Stimulated activated CD8-positive, alpha-beta memory T cell treated with anti-CD3 and anti-CD28 coated beads, Interleukin-2, amount 100 ng/mL, for 48 hours (primary cell): ENCODE data around the gene SLC38A10.

Experiments
- DNase-seq, 2 donors: peaks; one replicate each; pipeline ENCODE4 v3.0.0-alpha.2; 2020; ENCODE audit warnings: low read depth in 2 of 2

SLC38A10 gene

DNA sequence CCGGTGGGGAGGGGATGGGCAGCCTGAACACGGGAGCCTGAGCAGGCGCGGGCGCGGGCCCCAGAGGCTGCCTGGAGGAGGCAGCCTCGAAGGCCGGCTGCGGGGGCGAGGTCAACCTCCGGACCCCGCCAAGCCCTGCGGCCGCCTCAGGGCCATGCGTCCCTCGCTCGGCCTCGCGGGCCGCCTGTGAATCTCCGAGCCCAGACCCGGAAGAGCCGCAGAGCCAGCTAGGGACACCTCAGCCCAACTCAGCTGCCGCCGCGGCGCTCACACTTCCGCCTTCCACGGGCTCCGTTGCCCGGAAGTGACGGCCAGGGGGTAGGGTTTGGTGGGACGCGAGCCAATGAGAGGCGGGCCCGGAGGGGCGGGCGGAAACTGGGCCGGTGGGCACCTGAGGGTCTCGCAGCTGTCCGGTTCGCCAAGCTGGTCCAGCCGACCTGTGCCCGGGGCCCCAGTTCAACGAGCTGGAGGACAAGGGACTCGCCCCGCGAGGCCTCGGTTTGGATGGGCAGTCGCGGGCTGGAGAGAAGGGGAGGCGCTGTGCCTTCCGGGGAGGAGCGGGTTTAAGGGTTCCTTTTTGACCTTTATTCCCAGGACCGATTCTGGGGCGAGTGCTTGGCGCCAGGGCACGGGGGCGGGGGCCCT lies at the start of gene SLC38A10:
TSS of gene SLC38A10 (minus strand) at position 277 of the 645 bp plus-strand sequence. CDS start 386 bp downstream, outside the sequence.
- DNase-seq, result peak; percentile 86 to 91

DNA sequence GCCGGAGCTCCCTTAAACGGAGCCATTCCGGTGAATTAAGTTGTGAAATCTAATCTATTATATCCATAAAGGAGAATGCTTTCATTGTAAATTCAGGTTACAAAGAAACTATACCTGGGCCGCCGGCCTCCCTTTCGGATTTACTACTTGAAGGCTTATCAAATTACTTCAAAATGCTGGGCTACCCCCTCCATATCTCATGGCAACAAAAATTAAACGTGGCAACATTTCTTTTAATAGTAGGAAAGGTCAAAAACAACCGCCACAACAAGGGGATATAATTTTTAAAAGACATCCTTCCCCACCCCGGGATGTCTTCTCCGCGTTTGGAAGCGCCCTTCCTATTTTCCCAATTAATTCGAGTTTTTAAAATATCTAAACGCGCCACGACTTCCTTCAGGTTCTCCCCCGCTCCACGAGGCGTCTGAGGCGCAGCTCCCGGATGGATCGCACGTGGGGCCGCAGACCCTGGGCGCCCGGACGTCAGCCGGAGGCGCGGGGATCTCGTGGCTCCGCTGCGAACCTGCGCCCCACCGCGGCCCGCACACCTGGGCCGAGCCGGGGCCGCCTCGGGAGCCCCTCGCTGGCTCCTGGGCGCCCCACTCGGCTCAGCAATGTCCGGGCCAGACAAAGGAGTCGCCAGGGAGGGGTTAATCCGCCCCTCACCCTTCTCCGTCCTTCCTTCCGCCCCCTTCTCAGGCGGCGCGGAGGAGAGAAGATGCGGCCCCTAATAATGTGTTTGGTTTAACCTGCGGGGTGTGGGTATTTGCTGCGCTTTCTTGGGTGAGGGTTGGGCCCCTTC lies 47.4 kb upstream of the SLC38A10 start:
- DNase-seq, result no peak

DNA sequence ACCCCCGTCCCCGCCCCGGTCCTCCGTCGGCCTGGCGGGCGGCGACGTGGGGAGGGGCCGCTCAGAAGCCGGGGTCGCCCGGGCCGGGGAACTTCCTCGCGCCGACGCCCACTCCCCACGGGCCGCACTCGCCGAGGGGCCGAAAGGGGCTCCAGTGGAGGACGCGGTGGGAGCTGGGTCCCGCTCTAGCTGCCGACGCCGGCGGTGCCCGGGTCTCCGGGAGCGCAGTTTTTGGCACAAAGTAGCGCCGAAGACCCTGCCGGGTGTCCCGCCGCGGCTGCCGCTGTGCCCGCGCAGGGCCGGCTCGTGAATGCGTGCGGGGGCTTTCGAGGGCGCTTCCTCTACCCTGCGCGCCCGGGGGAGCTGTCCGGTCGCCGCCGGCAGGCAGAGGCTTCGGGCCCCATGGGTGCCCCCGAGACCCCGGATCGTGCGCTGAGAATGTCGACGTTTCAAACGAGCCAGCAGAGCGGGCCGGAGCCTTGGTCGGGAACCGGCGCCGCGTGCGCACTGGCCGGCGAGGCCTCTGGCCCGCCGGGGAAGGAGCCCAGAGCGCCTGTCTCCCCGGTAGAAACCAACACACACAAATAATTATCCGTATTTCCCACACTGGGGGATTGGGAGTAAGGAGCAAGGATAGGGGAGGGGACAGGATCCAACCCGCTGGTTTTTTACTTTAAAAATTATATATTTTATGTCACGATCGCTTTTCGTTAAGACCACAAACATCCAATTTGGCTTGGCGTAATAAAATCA lies 46.6 kb upstream of the SLC38A10 start:
- no peak for DNase-seq

DNA sequence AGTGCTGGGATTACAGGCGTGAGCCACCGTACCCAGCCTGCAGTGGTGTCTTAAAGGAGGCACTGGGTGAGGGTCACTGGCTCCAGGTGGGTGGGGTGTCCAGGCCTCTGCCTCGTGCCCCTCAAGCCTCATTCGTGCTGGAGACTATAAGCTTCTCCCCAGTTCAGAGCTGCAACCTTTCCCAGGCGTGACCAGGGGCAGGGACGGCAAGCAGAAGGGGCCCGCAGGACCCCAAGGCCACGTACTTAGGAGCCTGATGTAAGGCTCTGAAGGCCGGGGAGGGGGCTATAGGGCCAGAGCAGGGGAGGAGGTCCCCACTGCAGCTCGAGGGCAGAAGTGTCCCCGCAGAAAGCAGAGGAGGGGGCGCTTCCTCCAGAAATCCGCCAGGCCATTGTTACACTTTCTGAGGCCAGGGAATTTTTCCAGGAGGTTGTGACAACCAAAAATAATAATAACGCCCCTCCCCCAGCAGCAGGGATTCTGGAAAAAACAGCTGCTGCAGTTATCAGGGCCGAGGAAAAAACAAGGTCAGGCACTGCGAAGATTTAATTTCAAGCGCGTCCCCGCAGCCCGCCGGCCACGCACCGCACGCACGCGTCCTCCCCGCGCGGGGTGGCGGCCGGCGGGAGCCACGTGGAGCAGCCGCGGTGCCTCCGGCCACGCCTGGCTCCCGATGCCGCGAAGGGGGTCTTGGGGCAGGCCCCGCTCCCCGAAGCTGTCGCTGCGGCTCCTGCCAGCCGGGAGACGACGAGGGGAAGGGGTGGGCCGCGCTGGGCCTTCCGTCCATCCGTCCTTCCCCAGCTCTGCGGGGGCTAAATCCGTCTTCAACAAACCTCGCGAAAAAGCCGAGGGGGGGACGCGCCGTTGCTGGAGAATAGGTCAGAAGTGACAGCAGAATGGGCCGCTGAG lies 45.8 kb upstream of the SLC38A10 start:
- no peak for DNase-seq

DNA sequence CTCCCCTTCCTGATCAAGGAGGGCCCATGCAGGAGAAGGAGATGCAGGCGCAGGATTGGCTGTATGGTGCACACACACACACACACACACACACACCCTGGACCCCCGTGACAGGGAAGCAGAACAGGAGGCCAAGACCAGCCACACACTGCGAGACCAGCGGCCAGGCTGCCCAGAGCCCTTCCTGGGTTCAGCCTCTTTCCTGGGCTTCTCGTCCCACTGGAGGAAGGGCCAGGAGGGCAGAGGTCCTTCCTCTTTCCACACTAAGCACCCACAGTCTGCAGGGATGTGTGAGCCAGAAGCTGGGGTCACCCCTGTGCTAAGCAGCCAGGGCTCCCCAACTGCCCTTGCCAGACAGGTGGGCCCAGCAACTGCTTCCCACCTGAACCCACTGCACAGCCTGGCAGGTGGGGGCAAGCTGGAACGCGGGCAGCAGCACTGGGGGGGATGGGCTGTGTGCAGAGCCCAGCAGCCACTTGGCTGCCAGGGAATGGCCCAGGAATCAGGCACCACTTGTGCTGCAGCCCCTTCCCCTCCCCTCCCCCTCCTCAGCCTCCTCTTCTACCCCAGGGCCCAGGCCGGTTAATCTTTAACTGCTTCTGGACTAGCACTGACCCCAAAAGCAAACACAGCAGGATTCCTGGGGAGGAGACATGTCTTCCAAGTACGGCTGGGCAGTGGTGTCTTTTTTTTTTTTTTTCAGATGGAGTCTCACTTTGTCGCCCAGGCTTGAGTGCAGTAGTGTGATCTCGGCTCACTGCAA lies 44.6 kb upstream of the SLC38A10 start:
- DNase-seq, result no peak

DNA sequence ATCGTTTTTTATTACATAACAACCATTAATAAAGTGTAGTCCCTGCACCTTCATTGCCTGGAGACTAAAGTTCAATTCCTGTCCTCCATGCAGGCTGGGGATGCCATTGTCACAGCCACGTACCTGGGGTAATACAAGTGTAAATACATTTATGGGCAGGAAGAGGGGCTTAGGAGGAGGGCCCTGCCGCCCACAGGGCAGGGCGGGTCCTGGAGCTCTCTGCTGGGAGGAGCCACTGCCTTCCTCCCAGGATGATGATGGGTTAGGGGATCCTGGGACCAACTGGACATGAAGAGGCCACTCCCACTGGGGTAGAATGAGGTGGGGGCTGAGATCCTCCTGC lies 44.1 kb upstream of the SLC38A10 start:
- no peak for DNase-seq

DNA sequence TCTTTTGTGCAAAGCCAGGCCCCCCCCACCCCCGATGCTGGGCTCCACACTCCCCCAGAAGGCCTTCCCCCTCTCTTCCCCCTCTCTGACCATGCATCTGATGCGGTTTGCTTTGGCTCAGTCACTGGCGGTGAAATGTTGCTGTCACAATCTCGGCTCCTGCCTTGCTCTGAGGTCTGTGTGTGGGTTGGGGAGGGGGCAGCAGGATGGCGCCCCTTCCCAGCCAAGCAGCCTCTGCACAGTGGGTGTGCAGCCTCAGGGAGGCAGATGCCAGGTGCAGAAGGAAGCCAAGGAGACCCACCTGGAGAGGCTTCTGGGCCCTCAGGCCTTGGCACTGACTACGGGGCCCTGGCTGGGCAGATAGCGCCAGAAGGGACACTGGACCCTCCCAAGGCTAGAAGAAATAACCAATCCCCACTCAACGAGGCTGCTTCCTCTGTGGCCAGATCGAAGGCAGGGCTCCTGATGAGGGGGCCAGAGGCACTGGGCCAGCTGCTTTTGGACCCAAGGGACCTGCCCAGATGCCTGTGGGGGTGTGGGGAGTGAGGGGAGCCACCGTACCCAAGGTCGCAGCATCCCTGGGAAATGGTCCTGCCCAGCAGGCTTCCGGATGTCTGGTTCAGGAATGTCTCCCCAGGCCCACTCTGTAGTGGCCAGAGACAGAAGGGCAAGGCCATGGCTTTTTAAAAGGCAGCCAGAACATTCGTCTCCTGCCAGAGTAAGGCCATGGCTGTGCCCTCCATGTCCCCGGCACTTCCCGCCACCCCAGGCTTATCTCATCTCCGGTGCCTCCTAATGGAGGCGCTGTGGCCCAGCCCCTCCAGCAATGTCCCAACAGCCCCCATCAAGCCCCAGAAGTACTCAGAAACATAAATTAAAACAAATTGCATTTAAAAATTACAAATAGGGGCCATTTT lies 43.4 kb upstream of the SLC38A10 start:
- DNase-seq, result no peak

DNA sequence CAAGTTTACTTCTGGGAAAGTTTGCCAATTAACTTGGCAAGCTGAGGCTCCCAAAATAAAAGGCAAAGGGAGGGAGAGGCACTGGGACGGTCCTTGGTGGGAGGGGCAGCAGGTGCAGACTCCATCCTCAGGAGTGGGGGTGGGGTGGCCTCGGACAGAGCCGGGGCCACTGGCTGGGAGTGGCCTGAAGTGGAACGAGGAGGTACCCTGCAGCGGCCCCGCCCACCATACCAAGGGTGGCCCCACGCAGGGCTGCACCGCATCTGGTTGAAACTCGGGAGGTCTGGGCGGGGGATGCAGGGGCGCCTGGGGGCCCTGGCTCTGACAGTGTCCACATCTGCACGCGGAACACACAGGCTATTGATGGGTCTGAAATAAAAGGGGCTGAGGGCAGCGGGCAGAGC lies 42.4 kb upstream of the SLC38A10 start:
- DNase-seq, result no peak

DNA sequence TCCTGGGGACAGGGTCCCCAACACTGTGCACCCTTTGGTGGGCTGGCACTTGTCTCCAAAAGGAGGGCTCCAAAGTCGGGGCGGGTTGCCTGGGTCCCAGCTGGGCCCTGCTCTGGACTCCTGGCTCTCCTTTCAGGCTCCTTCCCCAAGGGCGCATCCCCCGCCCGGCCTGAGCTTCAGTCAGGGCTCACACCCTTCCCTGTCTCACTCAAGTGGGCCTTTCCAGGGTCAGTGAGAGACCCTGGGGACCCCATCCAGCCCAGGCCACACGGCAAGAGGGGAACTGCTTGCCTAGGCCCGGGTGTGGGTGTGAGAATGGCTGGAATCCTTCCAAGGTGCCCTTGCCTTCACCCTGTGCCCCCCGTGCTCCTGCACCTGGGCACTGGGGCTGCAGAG lies 41.8 kb upstream of the SLC38A10 start:
- DNase-seq, result no peak

DNA sequence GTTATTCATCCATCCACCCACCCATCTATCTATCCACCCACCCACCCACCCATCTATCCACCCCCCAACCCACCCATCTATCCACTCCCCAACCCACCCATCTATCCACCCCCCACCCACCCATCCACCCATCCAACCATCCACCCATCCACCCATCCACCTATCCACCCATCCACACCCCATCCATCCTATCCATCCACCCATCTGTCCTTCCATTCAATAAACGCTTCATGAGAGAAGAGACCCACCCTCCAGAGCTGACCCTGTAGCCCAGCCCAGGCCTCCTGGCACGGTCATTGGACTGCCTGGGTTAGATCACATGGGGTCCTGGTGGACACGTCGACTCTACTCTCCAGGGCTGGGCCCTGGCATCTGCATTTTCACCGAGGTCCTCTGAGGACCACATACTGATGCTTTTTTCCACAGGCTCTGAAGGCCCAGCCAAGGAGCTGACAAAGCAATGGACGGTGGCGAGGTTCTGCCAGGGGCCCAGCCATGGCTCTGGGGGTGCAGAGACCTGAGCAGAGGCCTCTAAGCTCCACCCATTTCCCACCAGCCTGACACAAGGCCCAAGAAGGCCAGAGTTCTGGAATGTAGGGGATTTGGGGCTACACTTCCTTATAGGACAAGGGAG lies 41.3 kb upstream of the SLC38A10 start:
- no peak for DNase-seq

DNA sequence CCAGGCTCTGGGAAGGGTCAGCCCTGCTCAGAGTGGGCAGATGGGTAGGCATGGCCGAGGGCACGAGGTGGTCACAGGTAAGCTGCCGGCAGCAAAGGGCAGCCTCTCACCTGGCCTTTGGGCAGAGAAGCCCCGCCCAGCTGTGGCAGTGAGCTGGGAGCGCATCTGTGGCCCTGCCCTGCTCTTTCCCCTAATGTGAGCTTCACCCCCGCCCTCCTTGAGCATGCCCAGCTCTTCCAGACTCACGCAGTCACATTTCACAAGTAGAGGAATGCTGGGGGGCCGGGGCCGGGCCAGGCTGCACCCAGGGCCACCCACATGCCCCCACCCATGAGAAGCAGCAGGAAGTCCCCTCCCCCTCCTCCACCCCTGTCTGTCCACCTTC lies 40.7 kb upstream of the SLC38A10 start:
- DNase-seq, result no peak

DNA sequence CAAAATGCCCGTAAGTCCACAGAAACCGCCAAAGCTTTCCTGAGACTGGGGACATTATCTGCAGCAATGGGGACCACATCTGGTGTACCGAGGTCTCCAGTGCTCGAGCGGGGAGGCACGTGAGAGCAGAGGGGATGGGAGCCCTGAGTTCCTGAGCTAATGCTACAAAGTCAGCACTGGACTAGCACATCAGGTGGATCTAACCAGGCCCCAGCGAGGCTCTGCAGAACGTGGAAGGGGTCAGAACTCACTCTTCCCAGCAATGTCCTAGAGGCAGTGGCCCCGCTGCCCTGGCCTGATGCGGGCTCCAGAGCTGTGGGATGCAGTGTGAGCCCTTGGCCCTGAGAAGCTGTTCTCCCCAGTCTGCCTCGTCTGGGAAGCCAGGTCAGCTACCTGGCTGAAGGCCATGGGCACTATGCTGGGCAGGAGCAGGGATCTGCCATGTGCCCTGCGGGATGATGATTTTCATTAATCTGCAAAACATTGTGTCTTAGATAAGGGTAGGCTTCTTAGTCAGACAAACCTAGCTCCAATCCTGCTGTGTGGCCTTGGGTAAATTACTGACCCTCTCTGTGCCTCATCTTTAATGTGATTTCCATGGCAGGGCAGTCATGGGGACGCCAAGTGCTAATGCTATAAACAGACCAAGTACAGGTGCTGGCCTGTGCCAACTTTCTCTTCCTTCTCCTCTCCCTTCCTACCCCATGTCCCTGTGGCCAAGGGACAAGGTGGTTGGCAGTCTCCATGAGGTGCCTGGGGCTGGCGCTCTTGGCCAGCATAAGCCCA lies 40.1 kb upstream of the SLC38A10 start:
- no peak for DNase-seq

DNA sequence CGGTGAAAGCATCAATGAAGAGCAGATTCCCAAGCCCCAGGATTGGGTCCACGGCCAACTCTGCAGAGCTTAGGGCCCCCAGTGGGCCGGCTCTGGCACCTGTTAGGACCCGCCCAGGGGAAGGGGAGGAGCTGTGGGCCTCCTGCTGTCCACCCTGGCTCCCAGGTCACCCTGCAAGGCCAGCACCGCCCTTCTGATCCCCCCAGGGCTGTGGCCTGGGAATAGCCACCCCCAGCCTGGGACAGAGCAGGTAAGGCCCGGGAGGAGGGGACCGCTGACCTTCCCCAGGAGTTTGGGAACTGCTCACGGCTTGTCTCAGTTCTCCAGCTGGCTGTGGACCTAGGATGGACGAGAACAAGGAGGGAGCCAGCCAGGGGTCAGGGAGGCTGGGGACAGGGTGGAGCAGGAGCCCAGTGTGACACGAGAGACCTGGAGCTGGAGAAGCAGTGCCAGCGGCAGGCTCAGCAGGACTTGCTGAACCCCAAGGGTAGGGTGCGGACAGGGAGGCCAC lies 39.3 kb upstream of the SLC38A10 start:
- no peak for DNase-seq

DNA sequence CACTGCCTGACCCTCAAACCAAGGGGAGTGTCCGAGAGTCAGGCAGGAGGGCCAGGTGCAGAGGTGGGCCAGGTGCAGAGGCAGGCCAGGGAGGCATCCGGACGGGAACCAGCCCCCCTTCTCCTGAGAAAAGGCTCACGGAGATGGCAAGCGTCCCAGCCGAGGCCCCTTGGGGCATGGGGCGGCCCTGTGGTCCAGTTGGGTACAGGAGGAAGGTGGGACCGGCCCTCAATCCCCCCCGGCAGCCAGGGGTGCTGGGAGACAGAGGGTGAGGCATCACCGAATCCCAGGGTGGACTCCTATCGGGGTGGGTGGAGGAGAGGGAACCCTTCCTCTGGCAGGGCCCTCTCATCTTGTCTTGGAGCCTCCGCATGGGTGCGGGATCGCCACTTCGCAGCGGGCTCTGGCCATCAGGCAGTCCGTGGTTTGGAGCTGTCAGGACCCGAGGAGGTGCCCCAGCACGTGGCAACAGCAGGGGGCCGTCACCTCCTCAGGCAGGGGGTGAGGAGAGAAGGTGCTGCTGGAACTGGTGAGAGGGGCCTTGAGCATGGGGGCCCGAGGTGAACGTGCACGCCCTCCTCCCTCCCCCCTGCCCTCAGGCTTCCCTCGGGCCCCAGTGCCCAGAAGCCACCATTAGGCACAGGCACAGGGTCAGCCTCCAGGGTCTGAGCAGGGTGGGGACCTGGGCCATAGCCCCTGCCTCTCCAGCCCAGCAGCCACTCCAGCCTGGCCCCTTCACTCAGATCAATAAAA lies 38.7 kb upstream of the SLC38A10 start:
- DNase-seq, result no peak

DNA sequence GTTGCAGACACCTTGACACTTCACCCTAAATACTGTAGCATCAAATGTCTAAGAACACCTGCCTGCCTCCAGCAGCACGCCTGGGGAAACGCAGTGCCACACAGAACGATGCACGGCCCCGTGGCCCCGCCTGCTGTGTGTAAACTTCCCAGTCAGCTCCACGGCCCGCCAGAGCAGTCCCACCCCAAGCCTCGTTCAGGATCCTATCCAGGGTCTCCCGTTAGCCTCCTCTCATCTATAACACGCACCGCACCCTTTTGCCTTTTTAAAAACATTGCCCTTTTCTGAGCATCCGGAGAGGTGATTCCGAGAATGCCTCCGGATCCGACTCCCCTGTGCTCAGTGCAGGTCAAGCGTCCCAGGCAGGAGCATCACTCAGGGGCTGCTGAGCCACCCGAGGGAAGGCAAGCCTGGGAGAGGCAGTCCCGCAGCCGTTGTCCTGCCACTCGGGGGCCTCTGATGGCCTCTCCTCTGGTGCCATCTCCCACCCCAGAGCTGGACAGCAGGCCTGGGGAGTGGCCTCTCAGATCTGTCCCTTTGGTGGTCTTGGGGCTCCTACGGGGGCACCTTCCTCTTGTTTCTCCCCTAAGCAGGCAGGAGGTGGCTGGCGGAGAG lies 37.9 kb upstream of the SLC38A10 start:
- no peak for DNase-seq

DNA sequence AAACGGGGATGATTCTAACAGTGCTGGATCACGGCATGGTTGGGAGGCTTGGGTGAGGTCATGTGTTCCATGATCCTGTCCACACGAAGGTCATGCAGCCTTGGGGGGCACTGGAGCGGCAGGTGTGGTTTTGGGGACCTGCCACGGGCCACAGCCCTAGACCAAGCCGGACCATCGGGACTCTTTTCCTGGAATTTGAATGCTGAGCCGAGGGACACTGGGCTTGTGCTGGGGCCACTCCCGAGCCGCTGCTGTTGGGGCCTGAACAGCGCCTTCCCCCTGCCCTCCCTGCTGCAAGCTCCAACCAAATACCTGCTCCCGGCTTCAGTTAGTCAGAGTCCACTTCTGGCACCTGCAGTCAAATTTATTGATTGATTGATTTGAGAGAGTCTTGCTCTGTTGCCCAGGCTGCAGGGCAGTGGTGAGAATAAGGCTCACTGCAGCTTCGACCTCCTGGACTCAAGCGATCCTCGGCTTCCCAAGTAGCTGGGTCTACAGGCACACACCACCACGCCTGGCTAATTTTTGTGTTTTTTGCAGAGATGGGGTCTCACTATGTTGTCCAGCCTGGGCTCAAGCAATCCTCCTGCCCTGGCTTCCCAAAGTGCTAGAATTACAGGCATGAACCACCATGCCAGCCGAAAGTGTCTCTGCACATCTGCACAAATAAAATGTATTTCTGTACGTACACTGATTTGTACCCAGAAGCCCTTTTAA lies 37.2 kb upstream of the SLC38A10 start:
- DNase-seq, result no peak
